Lower lobe of right lung (tissue), 2 donors: ENCODE results near the gene SLC39A9. TPM values are rescaled to one million over a fixed set of nuclear protein-coding genes. Genes with fewer than 3 reads are reported as not detected.

ENCODE experiments used
- ATAC-seq, 2 donors: fragments of 200-7000 bp; cut with Tn5 transposase; one replicate each; pipeline ENCODE4 v1.9.1; 2020 to 2022; ENCODE audit warnings: mild to moderate bottlenecking in 2 of 2, moderate library complexity in 2 of 2
- DNase-seq: peaks from one replicate; pipeline ENCODE4 v3.0.0-alpha.2; 2020
- H3K27ac ChIP-seq: fragments of 200-600 bp; one replicate; pipeline ENCODE4 v1.8.0; 2022
- H3K27me3 ChIP-seq: fragments of 200-600 bp; one replicate; pipeline ENCODE4 v1.8.0; 2022; ENCODE audit warnings: low read depth
- H3K36me3 ChIP-seq: fragments of 200-600 bp; one replicate; pipeline ENCODE4 v1.8.0; 2022; ENCODE audit warnings: mild to moderate bottlenecking
- H3K4me1 ChIP-seq: fragments of 200-600 bp; one replicate; pipeline ENCODE4 v1.8.0; 2022
- H3K4me3 ChIP-seq: fragments of 200-600 bp; one replicate; pipeline ENCODE4 v1.8.0; 2022; ENCODE audit warnings: mild to moderate bottlenecking
- H3K9me3 ChIP-seq: fragments of 200-600 bp; one replicate; pipeline ENCODE4 v1.8.0; 2022
- intact Hi-C: fragments of 100-400 bp; cut with DNase I; formaldehyde crosslinking; loops from one replicate; pipeline ENCODE4 v1.11.0; 2022
- total RNA-seq: library from RNA; stranded (reverse); fragmentation: NEBNext Ultra II Directional; extraction: Animal tissue kit (Norgen Biotek cat#: 25700); gene quantifications from one replicate; pipeline ENCODE4 v1.2.1, GENCODE V29; 2021
- TF ChIP-seq, protein P1 (sequence below): fragments of 200-600 bp; IDR thresholded peaks from one replicate; pipeline ENCODE4 v1.8.0; 2022; ENCODE audit warnings: antibody characterized with exemption, mild to moderate bottlenecking
- donor health status: DM: no; HTN: yes; CAD: no; lungs with severe emphysema.

SLC39A9 gene
- total RNA-seq, 1 donor from 2014 or later: 49.6 TPM

GRCh38 chr14:69460093-69460701 is 61.7 kb downstream of the SLC39A9 start:
- Histone ChIP-seq H3K9me3 (no peaks in the 10 kb centered on the region), H3K4me1 (no peaks in the 10 kb centered on the region), H3K27ac (no peak overlapping the region), H3K4me3 (no peak overlapping the region), H3K27me3 (no peaks in the 10 kb centered on the region), H3K36me3 (peaks cover 53% of the 10 kb centered on the region)
- no peak for DNase-seq
- TF ChIP-seq, protein P1, sequence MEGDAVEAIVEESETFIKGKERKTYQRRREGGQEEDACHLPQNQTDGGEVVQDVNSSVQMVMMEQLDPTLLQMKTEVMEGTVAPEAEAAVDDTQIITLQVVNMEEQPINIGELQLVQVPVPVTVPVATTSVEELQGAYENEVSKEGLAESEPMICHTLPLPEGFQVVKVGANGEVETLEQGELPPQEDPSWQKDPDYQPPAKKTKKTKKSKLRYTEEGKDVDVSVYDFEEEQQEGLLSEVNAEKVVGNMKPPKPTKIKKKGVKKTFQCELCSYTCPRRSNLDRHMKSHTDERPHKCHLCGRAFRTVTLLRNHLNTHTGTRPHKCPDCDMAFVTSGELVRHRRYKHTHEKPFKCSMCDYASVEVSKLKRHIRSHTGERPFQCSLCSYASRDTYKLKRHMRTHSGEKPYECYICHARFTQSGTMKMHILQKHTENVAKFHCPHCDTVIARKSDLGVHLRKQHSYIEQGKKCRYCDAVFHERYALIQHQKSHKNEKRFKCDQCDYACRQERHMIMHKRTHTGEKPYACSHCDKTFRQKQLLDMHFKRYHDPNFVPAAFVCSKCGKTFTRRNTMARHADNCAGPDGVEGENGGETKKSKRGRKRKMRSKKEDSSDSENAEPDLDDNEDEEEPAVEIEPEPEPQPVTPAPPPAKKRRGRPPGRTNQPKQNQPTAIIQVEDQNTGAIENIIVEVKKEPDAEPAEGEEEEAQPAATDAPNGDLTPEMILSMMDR: peak; percentile 72
- intact Hi-C loops: no loop called here
- peak; percentile 88 to 89 for ATAC-seq

DNA sequence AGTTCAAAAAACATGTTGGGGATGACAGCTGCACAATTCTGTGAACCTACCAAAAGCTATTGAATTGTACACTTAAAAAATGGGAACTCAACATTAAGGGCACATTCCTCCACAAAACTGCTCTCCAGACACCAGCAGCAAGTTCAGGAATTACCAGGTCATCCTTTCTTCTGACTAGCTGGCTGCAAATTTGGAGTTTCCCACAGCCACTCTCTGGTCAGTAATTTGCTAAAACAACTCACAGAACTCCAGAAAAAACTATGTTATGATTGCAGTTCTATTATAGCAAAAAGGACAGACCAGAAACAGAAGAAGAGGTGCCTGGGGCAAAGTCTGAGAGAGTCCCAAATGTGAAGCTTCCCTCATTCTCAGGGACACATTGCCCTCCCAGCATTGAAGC is 65.9 kb downstream of the SLC39A9 start:
- TF ChIP-seq, protein P1: no peak
- H3K4me3 ChIP-seq: no peak overlapping the region
- no peaks in the 10 kb centered on the region for H3K9me3 ChIP-seq
- no peak for ATAC-seq
- no peak overlapping the region for H3K27ac ChIP-seq
- intact Hi-C loops: no loop called here
- no peaks in the 10 kb centered on the region for H3K4me1 ChIP-seq
- H3K36me3 ChIP-seq: peaks cover 14% of the 10 kb centered on the region
- no peaks in the 10 kb centered on the region for H3K27me3 ChIP-seq
- DNase-seq: no peak

GRCh38 chr14:69464829-69465228 is 66.3 kb downstream of the SLC39A9 start:
- no peak overlapping the region for H3K27ac ChIP-seq
- intact Hi-C loops: no loop called here
- H3K36me3 ChIP-seq: peaks cover 14% of the 10 kb centered on the region
- H3K4me1 ChIP-seq: no peaks in the 10 kb centered on the region
- no peak for DNase-seq
- H3K4me3 ChIP-seq: no peak overlapping the region
- no peak for ATAC-seq
- TF ChIP-seq, protein P1: no peak
- H3K27me3 ChIP-seq: no peaks in the 10 kb centered on the region
- H3K9me3 ChIP-seq: no peaks in the 10 kb centered on the region

DNA sequence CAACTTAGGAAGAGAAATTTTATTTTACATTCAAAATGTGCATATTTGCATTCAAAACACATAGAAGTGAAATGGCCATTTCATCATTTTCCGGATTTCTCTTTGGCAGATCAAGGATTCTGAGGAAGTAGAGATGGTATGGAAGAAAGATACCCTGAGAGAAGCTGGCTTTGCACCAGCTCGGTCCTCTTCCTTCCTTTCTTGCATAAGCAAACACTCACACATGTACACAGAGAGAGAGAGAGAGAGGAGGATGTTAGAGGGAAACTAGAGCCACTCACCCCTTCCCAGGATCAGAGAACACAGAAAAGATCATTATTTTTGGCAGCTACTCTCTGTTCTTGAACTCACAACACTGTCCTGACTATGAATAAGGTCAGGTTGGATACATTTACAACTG is 70.5 kb downstream of the SLC39A9 start:
- intact Hi-C loops: no loop called here
- no peaks in the 10 kb centered on the region for H3K27me3 ChIP-seq
- DNase-seq: no peak
- no peaks in the 10 kb centered on the region for H3K9me3 ChIP-seq
- TF ChIP-seq, protein P1: no peak
- ATAC-seq: no peak
- H3K27ac ChIP-seq: no peak overlapping the region
- no peak overlapping the region for H3K4me3 ChIP-seq
- H3K4me1 ChIP-seq: no peaks in the 10 kb centered on the region
- no peaks in the 10 kb centered on the region for H3K36me3 ChIP-seq

DNA sequence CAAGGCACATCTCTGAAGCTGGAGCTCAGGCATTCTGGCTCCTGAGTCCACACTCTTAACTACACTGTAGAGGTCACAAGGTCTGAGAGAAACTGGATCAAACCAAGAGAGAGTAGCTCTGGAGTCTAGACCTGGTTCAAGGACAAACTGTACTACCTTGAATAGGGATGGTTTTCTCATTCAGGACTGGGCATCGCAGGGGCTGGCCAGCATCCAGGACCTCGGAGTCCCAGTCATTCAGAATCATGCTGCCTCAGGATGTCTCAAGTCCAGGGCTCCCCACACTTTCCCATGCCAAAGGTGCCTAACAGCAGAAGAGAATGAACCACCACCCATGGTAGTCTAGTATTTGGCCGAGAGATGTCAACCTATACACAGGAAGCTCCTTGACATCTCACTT is 72.9 kb downstream of the SLC39A9 start:
- intact Hi-C loops: no loop called here
- ATAC-seq: no peak
- H3K4me1 ChIP-seq: no peaks in the 10 kb centered on the region

More for the DNA sequence above, 72.9 kb downstream of the SLC39A9 start:
- H3K9me3 ChIP-seq: no peaks in the 10 kb centered on the region
- no peak overlapping the region for H3K27ac ChIP-seq
- no peak for DNase-seq
- no peaks in the 10 kb centered on the region for H3K36me3 ChIP-seq
- H3K4me3 ChIP-seq: no peak overlapping the region
- no peaks in the 10 kb centered on the region for H3K27me3 ChIP-seq
- TF ChIP-seq, protein P1: no peak
